MM.1S (cell line): Measurements from ENCODE around the gene CORO2A.

Source experiments
- EZH2 ChIP-seq: fragments of 300-600 bp; sonication (generic); optimal IDR thresholded peaks from 2 replicates; pipeline ENCODE3; 2017; ENCODE audit warnings: low read depth, mild to moderate bottlenecking, antibody characterized with exemption, low read length, mixed read lengths
- TF ChIP-seq, protein P1 (sequence below): fragments of 300-600 bp; sonication (generic); IDR thresholded peaks from 2 replicates; pipeline ENCODE4 v1.5.1; 2016; ENCODE audit warnings: antibody characterized with exemption, low read length, mixed read lengths

- TF ChIP-seq, protein P1, sequence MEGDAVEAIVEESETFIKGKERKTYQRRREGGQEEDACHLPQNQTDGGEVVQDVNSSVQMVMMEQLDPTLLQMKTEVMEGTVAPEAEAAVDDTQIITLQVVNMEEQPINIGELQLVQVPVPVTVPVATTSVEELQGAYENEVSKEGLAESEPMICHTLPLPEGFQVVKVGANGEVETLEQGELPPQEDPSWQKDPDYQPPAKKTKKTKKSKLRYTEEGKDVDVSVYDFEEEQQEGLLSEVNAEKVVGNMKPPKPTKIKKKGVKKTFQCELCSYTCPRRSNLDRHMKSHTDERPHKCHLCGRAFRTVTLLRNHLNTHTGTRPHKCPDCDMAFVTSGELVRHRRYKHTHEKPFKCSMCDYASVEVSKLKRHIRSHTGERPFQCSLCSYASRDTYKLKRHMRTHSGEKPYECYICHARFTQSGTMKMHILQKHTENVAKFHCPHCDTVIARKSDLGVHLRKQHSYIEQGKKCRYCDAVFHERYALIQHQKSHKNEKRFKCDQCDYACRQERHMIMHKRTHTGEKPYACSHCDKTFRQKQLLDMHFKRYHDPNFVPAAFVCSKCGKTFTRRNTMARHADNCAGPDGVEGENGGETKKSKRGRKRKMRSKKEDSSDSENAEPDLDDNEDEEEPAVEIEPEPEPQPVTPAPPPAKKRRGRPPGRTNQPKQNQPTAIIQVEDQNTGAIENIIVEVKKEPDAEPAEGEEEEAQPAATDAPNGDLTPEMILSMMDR = no peak
- TF ChIP-seq EZH2 = no peak
These were observed 65.2 kb downstream of the CORO2A start for GRCh38 chr9:98127226-98127625.
